SK-N-MC (cell line): ENCODE data around the gene ANKRD39.
"Not testable (repeated sequence)": the region's sequence is repeated elsewhere in the genome, so short reads cannot be mapped to it uniquely, and the experiment has no call there.

Experiments
- DNase-seq: peaks from one replicate; pipeline ENCODE4 v3.0.0-alpha.2; 2011; ENCODE audit warnings: low read depth, low spot score
- H3K27ac ChIP-seq: fragments of 200-600 bp; sonication (generic); 2 replicates; pipeline ENCODE4 v1.5.1; 2016; ENCODE audit warnings: mixed run types
- H3K36me3 ChIP-seq: fragments of 200-600 bp; sonication (generic); 2 replicates; pipeline ENCODE4 v1.6.1; 2017; ENCODE audit warnings: antibody characterized with exemption, low read length, mixed read lengths; ENCODE audit not compliant: insufficient read depth
- H3K4me3 ChIP-seq: fragments of 200-600 bp; sonication (generic); 2 replicates; pipeline ENCODE4 v1.5.1; 2016
- H3K9ac ChIP-seq: fragments of 200-600 bp; sonication (generic); 2 replicates; pipeline ENCODE4 v1.8.0; 2017; ENCODE audit warnings: mixed run types, mixed read lengths; ENCODE audit not compliant: insufficient read length
- H3K9me3 ChIP-seq: fragments of 200-600 bp; sonication (generic); 2 replicates; pipeline ENCODE4 v1.6.1; 2017; ENCODE audit warnings: low read depth, mild to moderate bottlenecking, antibody characterized with exemption, low read length, moderate library complexity, mixed read lengths
- EZH2 ChIP-seq: fragments of 200-600 bp; sonication (generic); IDR thresholded peaks from one replicate; pipeline ENCODE4 v1.6.1; 2017; ENCODE audit warnings: antibody characterized with exemption
- FOXP2 ChIP-seq: optimal IDR thresholded peaks from 2 replicates; pipeline ENCODE3; 2011; ENCODE audit warnings: mild to moderate bottlenecking, moderate library complexity; ENCODE audit not compliant: insufficient read depth; ENCODE audit errors: extremely low read length, control extremely low read depth
- POLR2AphosphoS5 ChIP-seq: IDR thresholded peaks from 2 replicates; pipeline ENCODE4 v1.6.1; 2012; ENCODE audit warnings: mild to moderate bottlenecking, low read depth, low read length, borderline replicate concordance

Gene ANKRD39

GRCh38 chr2:96890252-96890651 is 32.4 kb upstream of the ANKRD39 start:
- H3K36me3 ChIP-seq, result no peaks in the 10 kb centered on the region
- H3K27ac ChIP-seq, result no peak overlapping the region
- TF ChIP-seq EZH2 (no peak), FOXP2 (no peak), POLR2AphosphoS5 (no peak)

GRCh38 chr2:96889502-96889901 is 31.7 kb upstream of the ANKRD39 start:
- not testable (repeated sequence) for H3K9ac ChIP-seq, H3K36me3 ChIP-seq, H3K9me3 ChIP-seq, DNase-seq, H3K4me3 ChIP-seq, H3K27ac ChIP-seq

More at GRCh38 chr2:96890252-96890651, 32.4 kb upstream of the ANKRD39 start:
- Histone ChIP-seq H3K9me3 (no peaks in the 10 kb centered on the region), H3K9ac (no peak overlapping the region), H3K4me3 (no peak overlapping the region)
- DNase-seq, result no peak

- Histone ChIP-seq H3K27ac (no peak overlapping the region), H3K9me3 (no peaks in the 10 kb centered on the region), H3K4me3 (no peak overlapping the region), H3K9ac (no peak overlapping the region), H3K36me3 (no peaks in the 10 kb centered on the region)
- TF ChIP-seq POLR2AphosphoS5 (no peak), FOXP2 (no peak), EZH2 (no peak)
- no peak for DNase-seq
Observed at GRCh38 chr2:96888072-96889011, 30.5 kb upstream of the ANKRD39 start.

- Histone ChIP-seq H3K9me3 (no peaks in the 10 kb centered on the region), H3K27ac (no peak overlapping the region), H3K4me3 (no peak overlapping the region), H3K9ac (no peak overlapping the region), H3K36me3 (no peaks in the 10 kb centered on the region)
- TF ChIP-seq FOXP2 (no peak), POLR2AphosphoS5 (no peak), EZH2 (no peak)
- DNase-seq, result no peak
Observed at GRCh38 chr2:96887493-96888012, 29.7 kb upstream of the ANKRD39 start.

GRCh38 chr2:96885432-96886347 is 27.9 kb upstream of the ANKRD39 start:
- Histone ChIP-seq H3K36me3 (no peaks in the 10 kb centered on the region), H3K9me3 (no peaks in the 10 kb centered on the region), H3K4me3 (no peak overlapping the region), H3K27ac (no peak overlapping the region), H3K9ac (no peak overlapping the region)
- no peak for DNase-seq
- no peak for TF ChIP-seq EZH2
- no peak for TF ChIP-seq FOXP2
- TF ChIP-seq POLR2AphosphoS5, result no peak

GRCh38 chr2:96884299-96885094 is 26.7 kb upstream of the ANKRD39 start:
- no peak for DNase-seq
- Histone ChIP-seq H3K27ac (no peak overlapping the region), H3K4me3 (no peak overlapping the region), H3K9me3 (no peaks in the 10 kb centered on the region), H3K9ac (no peak overlapping the region), H3K36me3 (no peaks in the 10 kb centered on the region)
- no peak for TF ChIP-seq POLR2AphosphoS5
- TF ChIP-seq EZH2, result no peak
- no peak for TF ChIP-seq FOXP2

GRCh38 chr2:96883306-96883705 is 25.5 kb upstream of the ANKRD39 start:
- no peak for TF ChIP-seq FOXP2
- no peak for TF ChIP-seq POLR2AphosphoS5
- no peak for TF ChIP-seq EZH2
- H3K9ac ChIP-seq, result no peak overlapping the region
- H3K4me3 ChIP-seq, result no peak overlapping the region
- H3K36me3 ChIP-seq, result no peaks in the 10 kb centered on the region
- H3K27ac ChIP-seq, result no peak overlapping the region
- DNase-seq, result no peak
- H3K9me3 ChIP-seq, result no peaks in the 10 kb centered on the region

- no peak for DNase-seq
- Histone ChIP-seq H3K9me3 (no peaks in the 10 kb centered on the region), H3K36me3 (no peaks in the 10 kb centered on the region), H3K27ac (no peak overlapping the region), H3K9ac (no peak overlapping the region), H3K4me3 (no peak overlapping the region)
- TF ChIP-seq EZH2 (no peak), POLR2AphosphoS5 (no peak), FOXP2 (no peak)
Observed at GRCh38 chr2:96882906-96883305, 25.1 kb upstream of the ANKRD39 start.
